ENCODE measurements around the gene SERBP1.
"Not testable (repeated sequence)": the region's sequence is repeated elsewhere in the genome, so short reads cannot be mapped to it uniquely, and the experiment has no call there.

The SERBP1 gene

GRCh38 chr1:67430358-67431155 lies at the start of gene SERBP1:
SERBP1 (minus strand) TSS chr1:67430402; CDS start chr1:67430300, 102 bp downstream.
- DNase-seq (ENCODE audit: low read depth in 2 of 2): peak; percentile 93

GRCh38 chr1:67479146-67479891 lies 49.1 kb upstream of the SERBP1 start:
- DNase-seq (ENCODE audit: low read depth in 2 of 2): peak; percentile 10 to 12

GRCh38 chr1:67476906-67477305 lies 46.7 kb upstream of the SERBP1 start:
- DNase-seq (ENCODE audit: low read depth in 2 of 2): no peak

GRCh38 chr1:67476006-67476482 lies 45.8 kb upstream of the SERBP1 start:
- DNase-seq (ENCODE audit: low read depth in 2 of 2): no peak

GRCh38 chr1:67472056-67472455 lies 41.9 kb upstream of the SERBP1 start:
- no peak for DNase-seq (ENCODE audit: low read depth in 2 of 2)

GRCh38 chr1:67469431-67469830 lies 39.2 kb upstream of the SERBP1 start:
- no peak for DNase-seq (ENCODE audit: low read depth in 2 of 2)

GRCh38 chr1:67468066-67468718 lies 38.0 kb upstream of the SERBP1 start:
- DNase-seq (ENCODE audit: low read depth in 2 of 2): no peak

- DNase-seq (ENCODE audit: low read depth in 2 of 2): no peak
Measured at GRCh38 chr1:67465375-67465774, 35.2 kb upstream of the SERBP1 start.

GRCh38 chr1:67464746-67465145 lies 34.5 kb upstream of the SERBP1 start:
- no peak for DNase-seq (ENCODE audit: low read depth in 2 of 2)

GRCh38 chr1:67464058-67464457 lies 33.9 kb upstream of the SERBP1 start:
- DNase-seq (ENCODE audit: low read depth in 2 of 2): no peak

- no peak for DNase-seq (ENCODE audit: low read depth in 2 of 2)
Measured at GRCh38 chr1:67463298-67463955, 33.2 kb upstream of the SERBP1 start.

GRCh38 chr1:67460676-67461500 lies 30.7 kb upstream of the SERBP1 start:
- DNase-seq (ENCODE audit: low read depth in 2 of 2): no peak

GRCh38 chr1:67459068-67459467 lies 28.9 kb upstream of the SERBP1 start:
- no peak for DNase-seq (ENCODE audit: low read depth in 2 of 2)

- DNase-seq (ENCODE audit: low read depth in 2 of 2): no peak
Measured at GRCh38 chr1:67458663-67459062, 28.5 kb upstream of the SERBP1 start.

- no peak for DNase-seq (ENCODE audit: low read depth in 2 of 2)
Measured at GRCh38 chr1:67457247-67457646, 27.0 kb upstream of the SERBP1 start.

GRCh38 chr1:67451815-67452214 lies 21.6 kb upstream of the SERBP1 start:
- DNase-seq (ENCODE audit: low read depth in 2 of 2): no peak

GRCh38 chr1:67451356-67451755 lies 21.2 kb upstream of the SERBP1 start:
- DNase-seq (ENCODE audit: low read depth in 2 of 2): no peak

- no peak for DNase-seq (ENCODE audit: low read depth in 2 of 2)
Measured at GRCh38 chr1:67446893-67447292, 16.7 kb upstream of the SERBP1 start.

GRCh38 chr1:67446014-67446413 lies 15.8 kb upstream of the SERBP1 start:
- not testable (repeated sequence) for DNase-seq (ENCODE audit: low read depth in 2 of 2)

GRCh38 chr1:67441739-67442281 lies 11.6 kb upstream of the SERBP1 start:
- no peak for DNase-seq (ENCODE audit: low read depth in 2 of 2)

GRCh38 chr1:67441183-67441582 lies 11.0 kb upstream of the SERBP1 start:
- peak; percentile 22 to 46 for DNase-seq (ENCODE audit: low read depth in 2 of 2)

Data from stimulated activated CD4-positive, alpha-beta T cell treated with anti-CD3 and anti-CD28 coated beads, Interleukin-15, amount 100 ng/mL, for 48 hours (primary cell).